K562 (cell line): ENCODE measurements around the gene LRRC19. TPM values are rescaled to one million over a fixed set of nuclear protein-coding genes. Genes with fewer than 3 reads are reported as not detected.

Experiments
- ATAC-seq: fragments of 200-7000 bp; cut with Tn5 transposase; 3 replicates; pipeline ENCODE4 v1.9.1; 2020; ENCODE audit warnings: moderate library complexity
- BruUV-seq: library from RNA; stranded (reverse); fragments of 400-500 nt; replicated peaks from 2 replicates; lab custom pipeline; 2021; lab: Mats Ljungman, UMichigan
- CTCF ChIA-PET: fragments of 300-600 bp; formaldehyde crosslinking; extraction: SDS; loops from one replicate; lab custom pipeline; 2021; ENCODE audit warnings: low intra/inter-chr PET ratio; lab: Yijun Ruan, JAX
- POLR2A ChIA-PET: fragments of 300-600, 350-650 bp; sonication (Branson Sonifier 250); formaldehyde crosslinking; extraction: SDS; loops from one replicate; lab custom pipeline; 2021; ENCODE audit warnings: antibody characterized with exemption, inconsistent platforms; lab: Yijun Ruan, JAX
- DNase-seq, 4 experiments: peaks; one replicate each; pipeline versions ENCODE4 v3.0.0 to v3.0.0-alpha.2; 2011 to 2018; ENCODE audit warnings: low spot score in 3 of 4, mixed read lengths in 3 of 4; ENCODE audit errors: extremely low read depth in 1 of 4
- FAIRE-seq: peaks from 2 replicates; lab custom pipeline; 2011; peaks lifted over from hg19 to GRCh38; lab: Jason Lieb, UNC
- H2AFZ ChIP-seq: 2 replicates; pipeline ENCODE4 v1.6.0; 2011; ENCODE audit warnings: low read depth, low read length, control low read depth, inconsistent platforms
- H3K27ac ChIP-seq: fragments of 200-600 bp; 3 replicates; pipeline ENCODE4 v1.8.0; 2011; ENCODE audit warnings: low read depth, mild to moderate bottlenecking, control low read depth, inconsistent platforms, low read length, moderate library complexity, mixed read lengths; ENCODE audit errors: extremely low read depth
- H3K27me3 ChIP-seq, 2 experiments: fragments of 300-600 bp in 1 of 2; 2 replicates in 1 of 2; 3 replicates in 1 of 2; pipeline versions ENCODE4 v1.6.0 to v1.8.0; 2011; ENCODE audit warnings: inconsistent platforms in 2 of 2, low read length in 2 of 2, mild to moderate bottlenecking in 1 of 2, mixed read lengths in 1 of 2, moderate library complexity in 1 of 2; ENCODE audit not compliant: control insufficient read depth in 2 of 2, insufficient read depth in 2 of 2
- H3K36me3 ChIP-seq: fragments of 300-600 bp; 3 replicates; pipeline ENCODE4 v1.8.0; 2011; ENCODE audit warnings: mild to moderate bottlenecking, low read length, inconsistent platforms; ENCODE audit not compliant: control insufficient read depth, insufficient read depth
- H3K4me1 ChIP-seq, 2 experiments: fragments of 200-600 bp in 1 of 2; replicated peaks in 1 of 2; 2 replicates in 1 of 2; 3 replicates in 1 of 2; pipeline versions ENCODE4 v1.5.1 to v1.8.0; 2011; ENCODE audit warnings: inconsistent platforms in 2 of 2, low read length in 2 of 2, mild to moderate bottlenecking in 1 of 2, mixed read lengths in 1 of 2, moderate library complexity in 1 of 2; ENCODE audit not compliant: control insufficient read depth in 2 of 2, insufficient read depth in 2 of 2
- H3K4me2 ChIP-seq: 2 replicates; pipeline ENCODE4 v1.6.1; 2011; ENCODE audit warnings: low read length, control low read depth, inconsistent platforms, mixed read lengths; ENCODE audit not compliant: insufficient read depth
- H3K4me3 ChIP-seq: fragments of 200-600 bp; sonication (generic), shearing (Covaris generic); 2 replicates; pipeline ENCODE4 v1.5.1; 2016; ENCODE audit warnings: control low read depth, inconsistent platforms
- H3K79me2 ChIP-seq: fragments of 200-600 bp; 3 replicates; pipeline ENCODE4 v1.8.0; 2011; ENCODE audit warnings: low read length, inconsistent platforms; ENCODE audit not compliant: control insufficient read depth, insufficient read depth
- H3K9ac ChIP-seq, 2 experiments: 2 replicates each; pipeline versions ENCODE4 v1.6.0 to v1.6.1; 2011; ENCODE audit warnings: low read depth in 2 of 2, low read length in 2 of 2, control low read depth in 1 of 2, inconsistent platforms in 1 of 2, mild to moderate bottlenecking in 1 of 2, mixed read lengths in 1 of 2; ENCODE audit not compliant: insufficient read depth in 1 of 2
- H3K9me1 ChIP-seq: one replicate; pipeline ENCODE4 v1.6.0; 2011; ENCODE audit warnings: inconsistent platforms, mild to moderate bottlenecking, low read length, moderate library complexity; ENCODE audit not compliant: control insufficient read depth, insufficient read depth
- H3K9me3 ChIP-seq: replicated peaks from 2 replicates; pipeline ENCODE4 v1.5.1; 2011; ENCODE audit warnings: low read depth, low read length, inconsistent platforms; ENCODE audit not compliant: control insufficient read depth, insufficient read depth
- H4K20me1 ChIP-seq: replicated peaks from 2 replicates; pipeline ENCODE4 v1.6.1; 2011; ENCODE audit warnings: low read length, inconsistent platforms, mixed read lengths; ENCODE audit not compliant: control insufficient read depth, insufficient read depth
- CTBP1 ChIP-seq: fragments of 450-650 bp; IDR thresholded peaks from 2 replicates; pipeline ENCODE4 v1.6.1; 2016; ENCODE audit warnings: borderline replicate concordance
- ELF1 ChIP-seq: fragments of 200-800 bp; sonication (Bioruptor generic); IDR thresholded peaks from 2 replicates; pipeline ENCODE4 v1.6.1; 2016; ENCODE audit warnings: missing genetic modification characterization, missing compliant biosample characterization
- EZH2 ChIP-seq: IDR thresholded peaks from 2 replicates; pipeline ENCODE4 v1.6.1; 2012; ENCODE audit warnings: low read depth, mild to moderate bottlenecking, inconsistent platforms, low read length, borderline replicate concordance
- MIER1 ChIP-seq: fragments of 450-650 bp; IDR thresholded peaks from 2 replicates; pipeline ENCODE4 v1.6.1; 2016; ENCODE audit warnings: antibody characterized with exemption, mild to moderate bottlenecking, low read depth
- POLR3G ChIP-seq: IDR thresholded peaks from 2 replicates; pipeline ENCODE4 v1.6.1; 2011; ENCODE audit not compliant: insufficient read length, insufficient replicate concordance; ENCODE audit errors: extremely low read depth
- RFX7 ChIP-seq: fragments of 250-450 bp; sonication (Bioruptor Pico); IDR thresholded peaks from 2 replicates; pipeline ENCODE4 v1.5.1; 2021; ENCODE audit warnings: mild to moderate bottlenecking
- RHOXF2B ChIP-seq: fragments of 250-450 bp; sonication (Bioruptor Pico); conservative IDR thresholded peaks from 2 replicates; pipeline ENCODE4 v1.5.1; 2021
- SMAD3 ChIP-seq: fragments of 450-650 bp; formaldehyde crosslinking; conservative IDR thresholded peaks from 2 replicates; pipeline ENCODE4 v1.4.0; 2020; ENCODE audit warnings: mild to moderate bottlenecking
- STAT5B ChIP-seq: fragments of 250-450 bp; sonication (Bioruptor Pico); IDR thresholded peaks from 2 replicates; pipeline ENCODE4 v1.8.0; 2021; ENCODE audit warnings: mild to moderate bottlenecking, inconsistent platforms
- TCF7L2 ChIP-seq: fragments of 150-350 bp; IDR thresholded peaks from 2 replicates; pipeline ENCODE4 v1.6.1; 2016; ENCODE audit warnings: low read depth, mild to moderate bottlenecking, low read length, moderate library complexity
- ZNF699 ChIP-seq: fragments of 250-450 bp; sonication (Bioruptor Pico); IDR thresholded peaks from 2 replicates; pipeline ENCODE4 v1.8.0; 2021; ENCODE audit warnings: mild to moderate bottlenecking, moderate library complexity; ENCODE audit not compliant: insufficient replicate concordance
- ZSCAN29 ChIP-seq: fragments of 450-650 bp; IDR thresholded peaks from 2 replicates; pipeline ENCODE4 v1.6.1; 2017
- ZSCAN32 ChIP-seq: fragments of 450-650 bp; formaldehyde crosslinking; IDR thresholded peaks from 2 replicates; pipeline ENCODE4 v1.4.0; 2020; ENCODE audit warnings: mild to moderate bottlenecking, moderate library complexity
- WGBS: fragments of 100-300 bp; shearing (Covaris generic); methylation state at CpG from one replicate; pipeline ENCODE4 v1.1.6; 2016; ENCODE audit warnings: low coverage, mixed read lengths; ENCODE audit not compliant: insufficient coverage; ENCODE audit errors: missing lambda C conversion rate; 5-methylcytosine and 5-hydroxymethylcytosine counted together
- in situ Hi-C: fragments of 300-500 bp; cut with MboI; formaldehyde crosslinking; loops from 4 replicates; pipeline ENCODE4 v1.15.0; 2018; ENCODE audit warnings: inconsistent platforms, mixed read lengths
- intact Hi-C: fragments of 100-400 bp; cut with micrococcal nuclease; formaldehyde crosslinking; loops from 2 replicates; pipeline ENCODE4 v1.14.2; 2022
- polyA plus RNA-seq, 8 experiments: library from polyadenylated mRNA; depleted of rRNA in 4 of 8; stranded (reverse) in 5 of 8; unstranded in 3 of 8; fragments of >200 nt; fragmentation: Nextera tagmentation in 2 of 8; fragmentation: Illumina TruSeq in 1 of 8; extraction: Ambion mirVana in 2 of 8; extraction: Trizol in 1 of 8; gene quantifications; 2 replicates each; pipeline versions ENCODE4 v1.2.1 to v1.2.3, GENCODE V29; 2011 to 2014; ENCODE audit warnings: inconsistent platforms in 1 of 8, missing spikeins in 1 of 8
- total RNA-seq, 7 experiments: library from RNA; depleted of rRNA in 6 of 7; stranded (reverse); fragments of >200 nt in 6 of 7; fragmentation: Illumina TruSeq in 2 of 7; extraction: Trizol in 2 of 7; gene quantifications; 2 replicates each; pipeline versions ENCODE4 v1.2.1 to v1.2.3, GENCODE V29; 2011 to 2021; ENCODE audit warnings: low replicate concordance in 1 of 7
- TF ChIP-seq, protein P1 (sequence below): sonication (generic); formaldehyde crosslinking; IDR thresholded peaks from 2 replicates; pipeline ENCODE4 v1.8.0; 2022; ENCODE audit warnings: mild to moderate bottlenecking, missing genetic modification reagents
- TF ChIP-seq, protein P2 (sequence below): sonication (generic); formaldehyde crosslinking; IDR thresholded peaks from 2 replicates; pipeline ENCODE4 v1.5.0; 2020; ENCODE audit warnings: missing genetic modification reagents
- TF ChIP-seq, protein P3 (sequence below): sonication (generic); formaldehyde crosslinking; IDR thresholded peaks from 2 replicates; pipeline ENCODE4 v1.8.0; 2022; ENCODE audit warnings: mild to moderate bottlenecking, missing genetic modification reagents
- TF ChIP-seq, protein P4 (sequence below): fragments of 200-800 bp; sonication (Bioruptor generic); IDR thresholded peaks from 2 replicates; pipeline ENCODE4 v1.6.1; 2017; ENCODE audit warnings: missing genetic modification characterization, missing compliant biosample characterization

The LRRC19 gene
- total and polyA plus RNA-seq, 9 of the 15 experiments (the other 6 are each of a cell fraction or from before 2014, with no cell fraction given) = not detected

DNA sequence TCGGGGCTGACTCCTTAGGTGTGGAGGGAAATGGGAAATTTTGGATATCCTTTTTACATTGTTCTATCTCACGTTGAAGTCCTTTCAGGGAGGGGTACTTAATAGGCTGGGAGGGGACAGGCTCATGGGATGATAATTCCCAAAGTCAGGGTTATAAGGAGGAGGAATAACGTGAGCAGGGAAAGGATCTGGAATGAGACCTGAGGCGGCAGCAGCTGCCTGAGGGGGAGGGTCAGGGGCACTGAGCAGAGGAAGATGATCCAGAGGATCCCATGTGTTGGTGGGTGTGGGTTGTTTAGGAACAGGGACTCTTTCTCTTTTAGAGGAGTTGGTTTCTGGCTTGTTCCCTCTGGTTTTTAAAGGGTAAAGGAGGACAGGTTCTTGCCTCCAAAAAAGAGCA is 30.5 kb downstream of the LRRC19 start:
- Histone ChIP-seq H2AFZ (no peak overlapping the region), H4K20me1 (no peaks in the 10 kb centered on the region), H3K4me2 (no peak overlapping the region), H3K27ac (no peak overlapping the region), H3K4me3 (no peak overlapping the region), H3K9me1 (no peaks in the 10 kb centered on the region), H3K27me3 (no peaks in the 10 kb centered on the region), H3K9me3 (no peaks in the 10 kb centered on the region), H3K9ac (no peak overlapping the region), H3K79me2 (no peaks in the 10 kb centered on the region), H3K36me3 (no peaks in the 10 kb centered on the region), H3K4me1 (no peaks in the 10 kb centered on the region)
- ATAC-seq (no peak), FAIRE-seq (no peak), DNase-seq (no peak)
- CTCF ChIA-PET = interaction anchor here (1.2 kb wide), 2 partner anchors 231 to 252 kb away, joined by 4 read pairs; no protein-coding TSS in a partner anchor
- BruUV-seq = no TSS peak
- intact Hi-C loops = loop anchor here (5.0 kb wide), 1 partner anchor 233 kb away; no protein-coding TSS in a partner anchor
- POLR2A ChIA-PET = interaction anchor here (0.6 kb wide), 1 partner anchor 19 kb away, joined by 3 read pairs; no protein-coding TSS in a partner anchor
- in situ Hi-C loops = loop anchor here (10.0 kb wide), 1 partner anchor 230 kb away; no protein-coding TSS in a partner anchor
- no peak for TF ChIP-seq MIER1
- TF ChIP-seq POLR3G = no peak
- TF ChIP-seq, protein P1, sequence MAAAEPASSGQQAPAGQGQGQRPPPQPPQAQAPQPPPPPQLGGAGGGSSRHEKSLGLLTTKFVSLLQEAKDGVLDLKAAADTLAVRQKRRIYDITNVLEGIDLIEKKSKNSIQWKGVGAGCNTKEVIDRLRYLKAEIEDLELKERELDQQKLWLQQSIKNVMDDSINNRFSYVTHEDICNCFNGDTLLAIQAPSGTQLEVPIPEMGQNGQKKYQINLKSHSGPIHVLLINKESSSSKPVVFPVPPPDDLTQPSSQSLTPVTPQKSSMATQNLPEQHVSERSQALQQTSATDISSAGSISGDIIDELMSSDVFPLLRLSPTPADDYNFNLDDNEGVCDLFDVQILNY = no peak
- TF ChIP-seq RHOXF2B (CRISPR knock-in tag) = no peak
- TF ChIP-seq ZSCAN29 = no peak
- no peak for TF ChIP-seq RFX7 (CRISPR knock-in tag)
- TF ChIP-seq SMAD3 = no peak
- TF ChIP-seq ZNF699 = no peak
- TF ChIP-seq, protein P2, sequence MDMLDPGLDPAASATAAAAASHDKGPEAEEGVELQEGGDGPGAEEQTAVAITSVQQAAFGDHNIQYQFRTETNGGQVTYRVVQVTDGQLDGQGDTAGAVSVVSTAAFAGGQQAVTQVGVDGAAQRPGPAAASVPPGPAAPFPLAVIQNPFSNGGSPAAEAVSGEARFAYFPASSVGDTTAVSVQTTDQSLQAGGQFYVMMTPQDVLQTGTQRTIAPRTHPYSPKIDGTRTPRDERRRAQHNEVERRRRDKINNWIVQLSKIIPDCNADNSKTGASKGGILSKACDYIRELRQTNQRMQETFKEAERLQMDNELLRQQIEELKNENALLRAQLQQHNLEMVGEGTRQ (CRISPR knock-in tag) = no peak
- no peak for TF ChIP-seq EZH2
- TF ChIP-seq, protein P3, sequence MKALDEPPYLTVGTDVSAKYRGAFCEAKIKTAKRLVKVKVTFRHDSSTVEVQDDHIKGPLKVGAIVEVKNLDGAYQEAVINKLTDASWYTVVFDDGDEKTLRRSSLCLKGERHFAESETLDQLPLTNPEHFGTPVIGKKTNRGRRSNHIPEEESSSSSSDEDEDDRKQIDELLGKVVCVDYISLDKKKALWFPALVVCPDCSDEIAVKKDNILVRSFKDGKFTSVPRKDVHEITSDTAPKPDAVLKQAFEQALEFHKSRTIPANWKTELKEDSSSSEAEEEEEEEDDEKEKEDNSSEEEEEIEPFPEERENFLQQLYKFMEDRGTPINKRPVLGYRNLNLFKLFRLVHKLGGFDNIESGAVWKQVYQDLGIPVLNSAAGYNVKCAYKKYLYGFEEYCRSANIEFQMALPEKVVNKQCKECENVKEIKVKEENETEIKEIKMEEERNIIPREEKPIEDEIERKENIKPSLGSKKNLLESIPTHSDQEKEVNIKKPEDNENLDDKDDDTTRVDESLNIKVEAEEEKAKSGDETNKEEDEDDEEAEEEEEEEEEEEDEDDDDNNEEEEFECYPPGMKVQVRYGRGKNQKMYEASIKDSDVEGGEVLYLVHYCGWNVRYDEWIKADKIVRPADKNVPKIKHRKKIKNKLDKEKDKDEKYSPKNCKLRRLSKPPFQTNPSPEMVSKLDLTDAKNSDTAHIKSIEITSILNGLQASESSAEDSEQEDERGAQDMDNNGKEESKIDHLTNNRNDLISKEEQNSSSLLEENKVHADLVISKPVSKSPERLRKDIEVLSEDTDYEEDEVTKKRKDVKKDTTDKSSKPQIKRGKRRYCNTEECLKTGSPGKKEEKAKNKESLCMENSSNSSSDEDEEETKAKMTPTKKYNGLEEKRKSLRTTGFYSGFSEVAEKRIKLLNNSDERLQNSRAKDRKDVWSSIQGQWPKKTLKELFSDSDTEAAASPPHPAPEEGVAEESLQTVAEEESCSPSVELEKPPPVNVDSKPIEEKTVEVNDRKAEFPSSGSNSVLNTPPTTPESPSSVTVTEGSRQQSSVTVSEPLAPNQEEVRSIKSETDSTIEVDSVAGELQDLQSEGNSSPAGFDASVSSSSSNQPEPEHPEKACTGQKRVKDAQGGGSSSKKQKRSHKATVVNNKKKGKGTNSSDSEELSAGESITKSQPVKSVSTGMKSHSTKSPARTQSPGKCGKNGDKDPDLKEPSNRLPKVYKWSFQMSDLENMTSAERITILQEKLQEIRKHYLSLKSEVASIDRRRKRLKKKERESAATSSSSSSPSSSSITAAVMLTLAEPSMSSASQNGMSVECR = no peak
- no peak for TF ChIP-seq ELF1 (tag)
- no peak for TF ChIP-seq ZSCAN32
- TF ChIP-seq TCF7L2 = no peak
- no peak for TF ChIP-seq STAT5B
- TF ChIP-seq, protein P4, sequence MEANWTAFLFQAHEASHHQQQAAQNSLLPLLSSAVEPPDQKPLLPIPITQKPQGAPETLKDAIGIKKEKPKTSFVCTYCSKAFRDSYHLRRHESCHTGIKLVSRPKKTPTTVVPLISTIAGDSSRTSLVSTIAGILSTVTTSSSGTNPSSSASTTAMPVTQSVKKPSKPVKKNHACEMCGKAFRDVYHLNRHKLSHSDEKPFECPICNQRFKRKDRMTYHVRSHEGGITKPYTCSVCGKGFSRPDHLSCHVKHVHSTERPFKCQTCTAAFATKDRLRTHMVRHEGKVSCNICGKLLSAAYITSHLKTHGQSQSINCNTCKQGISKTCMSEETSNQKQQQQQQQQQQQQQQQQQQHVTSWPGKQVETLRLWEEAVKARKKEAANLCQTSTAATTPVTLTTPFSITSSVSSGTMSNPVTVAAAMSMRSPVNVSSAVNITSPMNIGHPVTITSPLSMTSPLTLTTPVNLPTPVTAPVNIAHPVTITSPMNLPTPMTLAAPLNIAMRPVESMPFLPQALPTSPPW (CRISPR knock-in tag) = no peak
- no peak for TF ChIP-seq CTBP1
- 17% methylated on average over 1 of the region's 4 CpGs for WGBS
